ENCODE data around the gene RASA2. TPM values are rescaled to one million over a fixed set of nuclear protein-coding genes. Genes with fewer than 3 reads are reported as not detected.

RASA2 gene
- total RNA-seq, 6 experiments from 2014 or later = 12.6 to 17.7 (median 14.5) TPM

GRCh38 chr3:141546586-141546985 lies 59.8 kb downstream of the RASA2 start:
- TF ChIP-seq CTCF (IDR thresholded peaks at IDR 0.05) = no peak
- H3K27ac Mint-ChIP-seq = no peak overlapping the region
- H3K36me3 Mint-ChIP-seq (ENCODE audit: low read depth) = peaks cover 82% of the 10 kb centered on the region
- DNase-seq = no peak
- peaks cover 25% of the 10 kb centered on the region for H3K4me1 Mint-ChIP-seq (ENCODE audit: low read depth)
- no peaks in the 10 kb centered on the region for H3K27me3 Mint-ChIP-seq (ENCODE audit: insufficient read depth)
- H3K9me3 Mint-ChIP-seq = peaks cover 53% of the 10 kb centered on the region
- H3K4me3 Mint-ChIP-seq = no peak overlapping the region

- Mint-ChIP-seq H3K36me3 (ENCODE audit: low read depth) (peaks cover 70% of the 10 kb centered on the region), H3K27me3 (ENCODE audit: insufficient read depth) (no peaks in the 10 kb centered on the region), H3K9me3 (peaks cover 50% of the 10 kb centered on the region), H3K27ac (no peak overlapping the region), H3K4me1 (ENCODE audit: low read depth) (peaks cover 23% of the 10 kb centered on the region), H3K4me3 (no peak overlapping the region)
- DNase-seq = no peak
- TF ChIP-seq CTCF (IDR thresholded peaks at IDR 0.05) = no peak
Measured at GRCh38 chr3:141547791-141548190, 61.0 kb downstream of the RASA2 start.

GRCh38 chr3:141550926-141551665 lies 64.3 kb downstream of the RASA2 start:
- H3K36me3 Mint-ChIP-seq (ENCODE audit: low read depth) = peaks cover 38% of the 10 kb centered on the region
- H3K4me1 Mint-ChIP-seq (ENCODE audit: low read depth) = peaks cover 10% of the 10 kb centered on the region
- TF ChIP-seq CTCF (IDR thresholded peaks at IDR 0.05) = no peak
- no peak overlapping the region for H3K27ac Mint-ChIP-seq
- H3K4me3 Mint-ChIP-seq = no peak overlapping the region
- DNase-seq = no peak
- H3K27me3 Mint-ChIP-seq (ENCODE audit: insufficient read depth) = no peaks in the 10 kb centered on the region
- H3K9me3 Mint-ChIP-seq = peaks cover 20% of the 10 kb centered on the region

DNA sequence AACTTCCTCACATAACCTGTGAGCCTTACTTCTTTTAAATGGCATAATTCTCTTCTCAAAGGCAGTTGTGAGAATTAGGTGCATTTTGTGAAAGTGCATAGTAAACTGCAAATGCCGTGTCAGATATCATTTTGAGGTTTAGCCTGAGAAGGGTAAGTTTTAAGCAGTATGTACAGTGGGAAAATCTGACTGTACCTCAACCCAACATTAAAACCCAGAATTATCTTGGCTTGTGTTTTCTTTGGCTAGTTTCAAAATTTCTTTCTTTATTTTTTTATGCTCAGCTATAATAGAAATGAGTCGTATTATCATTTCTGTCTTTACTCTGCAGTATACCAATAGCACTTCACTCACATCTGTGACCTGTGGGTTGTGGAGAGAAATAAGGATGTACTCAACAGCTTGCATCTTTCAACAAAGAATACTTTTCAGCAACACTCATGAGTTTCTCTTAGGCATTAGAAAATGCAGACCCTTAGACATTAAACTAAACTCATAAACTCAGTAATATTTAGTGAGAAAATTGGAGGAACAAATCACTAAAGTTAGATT lies 65.7 kb downstream of the RASA2 start:
- Mint-ChIP-seq H3K9me3 (peaks cover 8% of the 10 kb centered on the region), H3K4me1 (ENCODE audit: low read depth) (peaks cover 10% of the 10 kb centered on the region), H3K27me3 (ENCODE audit: insufficient read depth) (no peaks in the 10 kb centered on the region), H3K27ac (no peak overlapping the region), H3K4me3 (no peak overlapping the region), H3K36me3 (ENCODE audit: low read depth) (peaks cover 28% of the 10 kb centered on the region)
- DNase-seq = no peak
- no peak for TF ChIP-seq CTCF (IDR thresholded peaks at IDR 0.05)

GRCh38 chr3:141553055-141553454 lies 66.2 kb downstream of the RASA2 start:
- TF ChIP-seq CTCF (IDR thresholded peaks at IDR 0.05) = no peak
- Mint-ChIP-seq H3K36me3 (ENCODE audit: low read depth) (peaks cover 23% of the 10 kb centered on the region), H3K27me3 (ENCODE audit: insufficient read depth) (no peaks in the 10 kb centered on the region), H3K9me3 (peaks cover 2% of the 10 kb centered on the region), H3K4me1 (ENCODE audit: low read depth) (peaks cover 10% of the 10 kb centered on the region), H3K4me3 (no peak overlapping the region), H3K27ac (no peak overlapping the region)
- no peak for DNase-seq

Measured in HFFc6 (cell line).